PC-9 (cell line): ENCODE measurements around the gene NOC2L. TPM values are rescaled to one million over a fixed set of nuclear protein-coding genes. Genes with fewer than 3 reads are reported as not detected.

Source experiments
- BruUV-seq: library from RNA; stranded (reverse); fragments of 400-500 nt; replicated peaks from 2 replicates; lab custom pipeline; 2021; lab: Mats Ljungman, UMichigan
- CTCF ChIA-PET: fragments of 300-600 bp; sonication (Branson Sonifier 250); formaldehyde crosslinking; loops from one replicate; lab custom pipeline; 2022; ENCODE audit warnings: antibody characterized with exemption; lab: Charles Lee
- POLR2A ChIA-PET: fragments of 300-600 bp; sonication (Branson Sonifier 250); formaldehyde crosslinking; loops from one replicate; lab custom pipeline; 2022; ENCODE audit warnings: antibody characterized with exemption; ENCODE audit not compliant: unreplicated experiment; lab: Charles Lee
- DNase-seq, 2 experiments: peaks; one replicate each; pipeline versions ENCODE4 v3.0.0 to v3.0.0-alpha.2; 2015 to 2022; ENCODE audit warnings: mixed read lengths in 1 of 2
- H2AFZ ChIP-seq: fragments of 200-600 bp; sonication (generic); 2 replicates; pipeline ENCODE4 v1.8.1; 2017; ENCODE audit warnings: antibody characterized with exemption
- H3F3A ChIP-seq: fragments of 200-600 bp; sonication (generic); 2 replicates; pipeline ENCODE4 v1.8.1; 2017; ENCODE audit warnings: antibody characterized with exemption, mild to moderate bottlenecking, low read depth; ENCODE audit not compliant: insufficient read depth
- H3K27ac ChIP-seq: fragments of 200-600 bp; sonication (generic); 2 replicates; pipeline ENCODE4 v1.6.1; 2016; ENCODE audit warnings: mixed run types
- H3K27me3 ChIP-seq: fragments of 200-600 bp; sonication (generic); 2 replicates; pipeline ENCODE4 v1.6.1; 2016; ENCODE audit warnings: low read depth, mixed run types; ENCODE audit not compliant: insufficient read depth
- H3K36me3 ChIP-seq: fragments of 200-600 bp; sonication (generic); 2 replicates; pipeline ENCODE4 v1.6.1; 2016; ENCODE audit warnings: low read depth, mixed run types
- H3K4me1 ChIP-seq: fragments of 200-600 bp; sonication (generic); replicated peaks from 2 replicates; pipeline ENCODE4 v1.6.1; 2016; ENCODE audit warnings: mixed run types; ENCODE audit not compliant: insufficient read depth
- H3K4me2 ChIP-seq: fragments of 200-600 bp; sonication (generic); 2 replicates; pipeline ENCODE4 v1.6.1; 2017; ENCODE audit warnings: mixed run types
- H3K4me3 ChIP-seq: fragments of 200-600 bp; sonication (generic); 2 replicates; pipeline ENCODE4 v1.6.1; 2016; ENCODE audit warnings: mixed run types
- H3K79me2 ChIP-seq: fragments of 200-600 bp; sonication (generic); 2 replicates; pipeline ENCODE4 v1.6.1; 2017; ENCODE audit warnings: low read depth, mixed run types
- H3K9me2 ChIP-seq: fragments of 200-600 bp; sonication (generic); 2 replicates; pipeline ENCODE4 v1.8.1; 2017; ENCODE audit warnings: mild to moderate bottlenecking; ENCODE audit not compliant: insufficient read depth
- H3K9me3 ChIP-seq: fragments of 200-600 bp; sonication (generic); 2 replicates; pipeline ENCODE4 v1.8.1; 2016; ENCODE audit warnings: low read depth; ENCODE audit not compliant: insufficient read depth
- H4K20me1 ChIP-seq: fragments of 200-600 bp; sonication (generic); 2 replicates; pipeline ENCODE4 v1.8.1; 2017; ENCODE audit not compliant: insufficient read depth
- CTCF ChIP-seq: fragments of 200-600 bp; sonication (generic); conservative IDR thresholded peaks from 2 replicates; pipeline ENCODE4 v1.6.1; 2017; ENCODE audit warnings: mixed run types, antibody characterized with exemption, mild to moderate bottlenecking, moderate library complexity
- EZH2 ChIP-seq: fragments of 200-600 bp; sonication (generic); IDR thresholded peaks from 2 replicates; pipeline ENCODE4 v1.8.0; 2017; ENCODE audit warnings: antibody characterized with exemption, low read depth
- intact Hi-C: fragments of 100-400 bp; cut with micrococcal nuclease; formaldehyde crosslinking; loops from one replicate; pipeline ENCODE4 v1.10.0; 2022; ENCODE audit not compliant: unreplicated experiment
- total RNA-seq: library from RNA; stranded (reverse); gene quantifications from 2 replicates; pipeline ENCODE4 v1.2.3, GENCODE V29; 2021

Gene NOC2L
- total RNA-seq, 1 experiment from 2014 or later = 86.4 TPM

DNA sequence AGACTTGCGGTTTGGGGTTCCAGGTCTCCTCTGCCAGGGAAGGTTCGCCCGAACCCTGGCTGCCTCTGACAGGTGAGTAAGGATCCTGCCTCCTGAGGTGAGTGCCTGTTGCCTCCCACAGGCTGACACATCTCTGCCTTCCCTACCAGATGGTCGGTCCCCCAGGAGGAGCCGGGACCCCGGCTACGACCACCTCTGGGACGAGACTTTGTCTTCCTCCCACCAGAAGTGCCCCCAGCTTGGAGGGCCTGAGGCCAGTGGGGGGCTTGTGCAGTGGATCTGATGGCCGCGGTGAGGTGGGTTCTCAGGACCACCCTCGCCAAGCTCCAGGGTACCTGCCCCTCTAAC lies 15.2 kb upstream of the NOC2L start:
- CTCF ChIA-PET = no interaction called here
- no peaks in the 10 kb centered on the region for H3K27me3 ChIP-seq
- peaks cover 34% of the 10 kb centered on the region for H3F3A ChIP-seq
- DNase-seq = no peak
- intact Hi-C loops = no loop called here
- H4K20me1 ChIP-seq = no peaks in the 10 kb centered on the region
- H3K36me3 ChIP-seq = no peaks in the 10 kb centered on the region
- TF ChIP-seq CTCF = no peak
- no peaks in the 10 kb centered on the region for H3K9me2 ChIP-seq
- H2AFZ ChIP-seq = no peak overlapping the region
- no peak overlapping the region for H3K27ac ChIP-seq
- POLR2A ChIA-PET = no interaction called here
- H3K9me3 ChIP-seq = no peaks in the 10 kb centered on the region
- H3K4me1 ChIP-seq = peaks cover 13% of the 10 kb centered on the region
- no peak overlapping the region for H3K4me2 ChIP-seq
- no TSS peak for BruUV-seq
- H3K79me2 ChIP-seq = no peaks in the 10 kb centered on the region
- H3K4me3 ChIP-seq = no peak overlapping the region

DNA sequence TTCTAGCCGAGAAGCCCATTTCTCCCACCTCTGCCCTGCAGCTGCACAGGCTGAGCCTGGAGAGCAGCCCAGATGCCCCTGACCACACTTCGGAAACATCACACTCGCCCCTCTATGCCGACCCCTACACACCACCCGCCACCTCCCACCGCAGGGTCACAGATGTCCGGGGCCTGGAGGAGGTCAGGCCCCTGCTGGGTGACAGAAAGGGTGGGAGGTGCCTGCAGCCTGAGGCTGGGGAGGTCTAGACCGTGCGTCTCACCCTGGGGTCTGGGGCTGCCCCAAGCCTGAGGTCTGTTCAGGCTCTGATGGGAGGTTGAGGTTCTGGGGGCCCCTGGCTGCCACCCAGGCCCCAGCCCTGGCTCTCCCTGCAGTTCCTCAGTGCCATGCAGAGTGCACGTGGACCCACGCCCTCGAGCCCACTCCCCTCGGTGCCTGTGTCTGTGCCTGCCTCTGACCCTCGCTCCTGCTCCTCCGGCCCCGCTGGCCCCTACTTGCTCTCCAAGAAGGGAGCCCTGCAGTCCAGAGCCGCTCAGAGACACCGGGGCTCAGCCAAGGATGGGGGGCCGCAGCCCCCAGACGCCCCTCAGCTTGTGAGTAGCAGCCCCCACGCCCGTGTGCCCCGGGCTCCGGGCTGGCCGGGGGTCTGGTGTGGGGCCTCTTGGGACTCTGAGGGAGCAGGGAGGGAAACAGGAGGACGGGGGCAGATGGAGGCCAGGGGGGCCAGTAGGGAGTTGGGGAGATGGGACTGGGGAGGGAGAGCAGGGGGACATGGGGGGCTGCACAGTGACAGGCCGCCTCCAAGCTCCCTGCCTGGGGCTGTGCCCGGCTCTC lies 14.6 kb upstream of the NOC2L start:
- no peaks in the 10 kb centered on the region for H3K9me3 ChIP-seq
- ChIA-PET CTCF (no interaction called here), POLR2A (no interaction called here)
- H3K27ac ChIP-seq = no peak overlapping the region
- peaks cover 13% of the 10 kb centered on the region for H3K4me1 ChIP-seq
- no peak overlapping the region for H3K4me3 ChIP-seq
- intact Hi-C loops = no loop called here
- H3K4me2 ChIP-seq = no peak overlapping the region
- DNase-seq = no peak
- H3K36me3 ChIP-seq = no peaks in the 10 kb centered on the region
- no peak overlapping the region for H2AFZ ChIP-seq
- H3K9me2 ChIP-seq = no peaks in the 10 kb centered on the region
- H3K27me3 ChIP-seq = no peaks in the 10 kb centered on the region
- peaks cover 34% of the 10 kb centered on the region for H3F3A ChIP-seq
- no TSS peak for BruUV-seq
- H3K79me2 ChIP-seq = no peaks in the 10 kb centered on the region
- no peaks in the 10 kb centered on the region for H4K20me1 ChIP-seq
- TF ChIP-seq CTCF (no peak), EZH2 (no peak)

DNA sequence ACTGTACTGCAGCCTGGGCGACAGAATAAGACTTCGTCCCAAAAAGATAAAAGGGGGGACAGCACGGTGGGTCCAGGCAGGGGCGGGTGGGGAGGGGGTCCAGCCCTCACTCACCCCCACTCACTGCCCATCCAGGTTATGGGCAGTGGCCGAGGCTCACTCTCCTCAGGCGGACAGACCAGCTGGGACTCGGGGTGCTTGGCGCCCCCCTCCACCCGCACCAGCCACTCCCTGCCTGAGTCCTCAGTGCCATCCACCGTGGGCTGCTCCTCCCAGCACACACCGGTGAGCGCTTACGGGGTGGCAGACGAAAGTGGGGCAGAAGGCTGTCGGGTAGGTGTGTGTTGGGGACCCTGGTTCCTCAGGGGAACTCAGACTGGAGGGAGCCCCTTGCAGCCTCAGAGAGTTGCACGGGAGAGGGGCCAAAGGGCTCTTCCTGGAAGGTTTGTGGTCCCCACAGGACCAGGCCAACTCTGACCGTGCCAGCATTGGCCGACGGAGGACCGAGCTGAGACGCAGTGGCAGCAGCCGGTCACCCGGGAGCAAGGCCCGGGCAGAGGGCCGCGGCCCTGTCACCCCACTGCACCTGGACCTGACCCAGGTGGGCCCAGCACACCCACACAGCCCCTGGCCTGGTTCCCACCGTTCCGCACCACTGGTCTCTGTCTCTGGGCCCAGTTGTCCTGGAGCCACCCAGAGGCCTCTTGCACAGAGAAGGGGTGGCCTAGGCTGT lies 13.8 kb upstream of the NOC2L start:
- H3K79me2 ChIP-seq = no peaks in the 10 kb centered on the region
- H3K36me3 ChIP-seq = no peaks in the 10 kb centered on the region
- TF ChIP-seq EZH2 = no peak
- no peak for TF ChIP-seq CTCF
- no peak overlapping the region for H3K4me2 ChIP-seq
- no TSS peak for BruUV-seq
- CTCF ChIA-PET = no interaction called here
- H3K9me2 ChIP-seq = no peaks in the 10 kb centered on the region
- no peaks in the 10 kb centered on the region for H3K27me3 ChIP-seq
- H3K9me3 ChIP-seq = no peaks in the 10 kb centered on the region
- no peak overlapping the region for H3K4me3 ChIP-seq
- no peak for DNase-seq
- intact Hi-C loops = no loop called here
- POLR2A ChIA-PET = no interaction called here
- H4K20me1 ChIP-seq = no peaks in the 10 kb centered on the region
- H3K4me1 ChIP-seq = peaks cover 13% of the 10 kb centered on the region
- H3K27ac ChIP-seq = no peak overlapping the region
- peaks cover 35% of the 10 kb centered on the region for H3F3A ChIP-seq
- no peak overlapping the region for H2AFZ ChIP-seq
